ES-I3 (cell line): Measurements from ENCODE around the gene MIOX.

ENCODE experiments used
- H3K36me3 ChIP-seq: 2 replicates; pipeline ENCODE4 v1.6.1; 2013; ENCODE audit warnings: mild to moderate bottlenecking, low read length, control low read depth, moderate library complexity; ENCODE audit not compliant: insufficient read depth
- H3K4me1 ChIP-seq: 2 replicates; pipeline ENCODE4 v1.6.1; 2013; ENCODE audit warnings: mild to moderate bottlenecking, control low read depth, low read length; ENCODE audit not compliant: insufficient read depth
- H3K9ac ChIP-seq: 2 replicates; pipeline ENCODE4 v1.6.1; 2013; ENCODE audit warnings: low read depth, mild to moderate bottlenecking, low read length, moderate library complexity
- H3K9me3 ChIP-seq: 2 replicates; pipeline ENCODE4 v1.6.1; 2013; ENCODE audit warnings: mild to moderate bottlenecking, low read length, moderate library complexity; ENCODE audit not compliant: control insufficient read depth, insufficient read depth

MIOX gene

DNA sequence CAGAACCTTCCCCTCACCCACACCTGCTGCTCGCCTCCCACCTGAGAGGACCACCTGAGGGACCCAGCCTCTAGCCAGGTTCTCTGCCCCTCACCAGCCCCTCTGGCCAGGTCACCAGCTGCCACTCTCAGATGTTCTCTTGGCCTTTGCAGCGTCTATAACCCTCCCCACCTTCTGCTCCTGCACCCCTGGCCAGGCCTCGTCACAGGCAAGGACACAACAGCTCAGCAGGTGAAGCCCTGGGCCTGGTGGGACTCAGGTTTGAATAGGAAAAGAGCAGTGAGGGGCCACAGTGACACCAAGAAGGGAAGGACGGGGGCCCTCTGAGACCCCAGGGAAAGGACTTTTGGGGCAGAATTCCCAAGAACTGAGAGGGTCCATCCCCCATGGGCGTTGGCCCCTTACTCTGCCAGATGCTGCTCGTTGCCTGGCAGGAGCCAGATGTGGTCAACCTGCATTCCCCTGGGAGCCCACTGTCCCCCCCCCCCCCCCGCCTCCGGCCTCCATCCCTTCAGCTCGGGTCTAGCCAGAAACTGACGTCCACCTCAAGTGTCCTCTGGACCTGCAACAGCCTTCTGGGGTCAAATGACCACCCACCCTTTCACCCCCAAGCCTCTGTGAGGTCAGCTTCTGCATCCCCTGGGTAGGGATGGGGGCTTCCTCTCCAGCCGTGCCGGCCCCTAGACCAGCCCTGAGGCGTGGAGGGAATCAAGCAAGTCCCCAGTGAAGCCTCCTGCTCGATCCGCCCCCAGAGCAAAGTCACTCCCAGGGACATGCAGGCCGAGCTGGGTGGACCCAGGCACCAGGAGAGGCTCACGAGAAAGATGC lies 40.6 kb upstream of the MIOX start:
- Histone ChIP-seq H3K9ac (no peak overlapping the region), H3K9me3 (no peaks in the 10 kb centered on the region), H3K4me1 (no peaks in the 10 kb centered on the region), H3K36me3 (peaks cover 3% of the 10 kb centered on the region; the same call in 1 of the 2 replicates)

DNA sequence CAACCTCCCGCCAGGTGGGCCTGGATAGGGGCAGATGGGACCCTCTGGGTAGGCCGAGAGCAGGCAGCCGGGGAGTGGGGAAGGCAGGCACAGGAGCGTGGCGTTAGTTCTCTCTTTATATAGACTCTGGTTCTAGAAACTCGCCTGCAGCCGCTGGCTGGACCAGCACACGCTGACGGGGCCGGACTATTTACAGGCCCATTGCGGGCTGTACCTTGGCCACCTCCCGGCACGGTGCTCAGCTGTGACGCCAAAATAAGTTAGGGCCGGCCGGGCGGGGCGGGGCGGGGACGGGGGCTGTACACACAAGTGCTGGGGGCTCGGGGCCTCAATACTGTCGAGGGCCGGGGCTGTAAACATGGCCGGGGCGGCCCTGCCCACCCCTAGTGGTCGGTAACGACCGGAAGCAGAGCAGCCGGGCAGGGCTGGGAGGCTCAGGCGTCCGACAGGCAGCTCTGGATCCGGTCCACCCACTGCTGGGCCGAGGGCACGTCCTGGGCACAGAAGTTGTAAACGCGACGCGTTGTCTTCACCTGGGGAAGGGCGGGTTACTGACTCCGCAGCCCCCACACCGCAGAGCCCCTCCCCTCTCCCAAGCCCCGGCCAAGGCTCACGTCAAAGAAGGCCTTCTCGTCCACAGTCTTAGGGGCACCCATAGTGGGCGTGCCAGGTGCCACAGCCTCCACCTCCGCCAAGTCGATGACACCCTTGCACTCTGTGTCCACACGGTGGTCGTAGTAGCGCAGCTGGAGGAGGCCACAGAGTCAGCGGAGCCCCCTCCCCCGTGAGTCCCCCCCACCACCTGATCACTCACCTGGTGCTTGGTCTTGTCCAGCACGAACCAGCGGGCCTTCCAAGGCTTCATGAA lies 39.7 kb upstream of the MIOX start:
- H3K9ac ChIP-seq: no peak overlapping the region
- no peaks in the 10 kb centered on the region for H3K4me1 ChIP-seq
- peaks cover 3% of the 10 kb centered on the region; the same call in 1 of the 2 replicates for H3K36me3 ChIP-seq
- H3K9me3 ChIP-seq: no peaks in the 10 kb centered on the region

DNA sequence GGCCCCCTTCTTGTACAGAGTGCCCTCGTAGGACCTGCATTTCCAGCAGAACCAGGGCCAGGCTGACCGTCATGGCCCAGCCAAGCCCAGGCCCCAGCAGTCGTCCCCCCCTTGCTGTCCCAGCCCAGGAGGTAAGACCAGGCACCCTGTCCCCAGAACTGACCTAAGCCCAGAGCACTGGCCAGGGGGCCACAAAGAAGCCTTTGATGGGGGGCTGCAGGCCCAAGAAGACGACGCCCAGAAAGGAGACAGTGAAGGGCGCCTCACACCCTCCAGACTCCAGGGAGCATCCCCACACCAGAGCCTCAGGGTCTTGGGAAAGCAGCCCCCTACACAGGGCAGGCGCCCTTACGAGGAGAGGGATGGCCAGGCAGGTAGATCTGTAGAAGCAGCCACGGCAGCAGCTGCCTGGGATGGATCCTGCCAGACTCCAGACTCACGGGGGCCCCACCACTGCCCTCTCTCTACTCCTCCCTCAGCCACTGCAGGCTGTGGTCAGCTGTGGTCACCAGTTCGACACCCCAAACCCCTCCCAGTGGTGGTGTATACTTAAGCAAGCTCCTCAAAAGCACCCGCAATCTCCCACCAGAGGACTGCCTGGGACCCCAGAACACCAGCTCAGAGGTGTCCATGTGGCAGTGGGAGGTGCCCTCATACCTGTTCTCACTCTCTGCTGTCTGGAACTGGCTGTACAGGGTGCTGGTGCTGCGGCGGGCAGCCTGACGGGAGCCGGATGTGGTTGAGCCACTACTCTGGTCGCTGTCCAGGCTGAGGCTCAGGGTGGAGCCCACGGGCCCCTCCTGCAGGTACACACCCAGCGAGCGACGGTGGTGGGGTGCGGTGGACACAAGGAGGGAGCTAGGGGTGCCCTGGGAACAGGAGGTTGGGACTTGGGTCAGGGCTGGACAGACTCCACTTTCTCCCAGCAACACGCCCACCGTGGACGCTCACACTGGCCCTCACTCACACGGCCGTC lies 38.8 kb upstream of the MIOX start:
- Histone ChIP-seq H3K4me1 (no peaks in the 10 kb centered on the region), H3K9ac (no peak overlapping the region), H3K36me3 (peaks cover 3% of the 10 kb centered on the region; the same call in 1 of the 2 replicates), H3K9me3 (no peaks in the 10 kb centered on the region)

DNA sequence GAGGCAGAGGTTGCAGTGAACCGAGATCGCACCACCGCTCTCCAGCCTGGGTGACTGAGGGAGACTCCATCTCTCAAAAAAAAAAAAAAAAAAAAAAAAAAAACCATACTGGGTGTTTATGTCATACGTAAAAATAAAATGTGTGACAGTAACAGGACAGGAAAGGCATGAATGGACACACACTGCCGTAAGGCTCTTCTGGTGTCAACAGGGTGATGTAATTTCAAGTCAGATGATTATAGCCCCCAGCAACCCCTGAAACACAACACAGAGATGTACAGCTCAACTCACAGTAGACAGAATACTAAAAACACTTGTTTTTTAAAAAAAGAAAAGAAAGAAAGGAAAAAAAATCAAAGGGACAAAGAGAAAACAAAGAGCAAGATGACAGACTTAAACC lies 34.0 kb upstream of the MIOX start:
- Histone ChIP-seq H3K4me1 (no peaks in the 10 kb centered on the region), H3K9ac (no peak overlapping the region), H3K36me3 (peaks cover under 1% of the 10 kb centered on the region; the same call in 1 of the 2 replicates), H3K9me3 (no peaks in the 10 kb centered on the region)

DNA sequence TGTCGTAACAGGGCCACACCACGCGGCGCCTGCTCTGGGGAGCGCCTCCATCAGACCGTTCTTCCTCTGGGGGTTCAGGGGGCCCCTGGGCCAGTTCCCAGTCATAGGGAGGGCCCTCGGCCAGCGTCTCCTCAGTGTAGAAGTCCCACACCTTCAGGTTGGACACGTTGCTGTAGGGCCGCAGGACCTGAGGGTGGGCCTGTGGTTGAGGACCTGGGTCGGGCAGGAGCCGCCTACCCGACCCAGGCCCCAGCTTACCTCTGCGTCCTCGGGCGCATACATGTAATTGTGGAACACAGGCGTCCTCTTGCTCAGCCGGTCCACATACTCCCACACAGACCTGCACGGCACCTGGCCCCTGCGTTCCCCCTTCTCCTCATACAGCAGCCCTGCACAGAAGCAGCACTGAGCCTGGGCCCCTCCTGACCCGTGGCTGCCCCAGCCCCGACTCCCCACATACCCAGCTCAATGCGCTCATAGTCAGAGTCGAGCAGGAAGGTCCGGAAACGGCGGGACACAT lies 32.0 kb upstream of the MIOX start:
- Histone ChIP-seq H3K9ac (no peak overlapping the region), H3K4me1 (no peaks in the 10 kb centered on the region), H3K36me3 (no peaks in the 10 kb centered on the region; the same call in 1 of the 2 replicates), H3K9me3 (no peaks in the 10 kb centered on the region)

DNA sequence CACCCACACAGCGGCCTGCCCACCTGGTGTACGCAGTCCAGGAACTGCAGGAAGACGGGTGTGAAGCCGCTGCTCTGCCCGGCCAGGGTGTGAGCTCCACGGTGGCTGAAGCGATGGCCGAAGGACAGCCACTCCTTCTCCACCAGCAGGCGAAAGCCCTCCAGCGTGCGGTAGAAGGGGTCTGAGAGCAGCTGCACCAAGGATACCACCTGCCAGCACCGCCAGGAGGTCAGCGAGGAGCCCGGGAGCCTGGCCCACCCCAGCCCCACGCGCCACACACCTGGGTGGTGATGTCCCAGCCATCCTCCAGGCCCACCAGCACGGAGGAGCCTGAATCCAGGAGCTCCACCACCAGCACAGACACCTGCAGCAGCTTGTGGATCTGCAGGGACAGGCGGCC lies 31.5 kb upstream of the MIOX start:
- Histone ChIP-seq H3K36me3 (no peaks in the 10 kb centered on the region; the same call in 1 of the 2 replicates), H3K4me1 (no peaks in the 10 kb centered on the region), H3K9me3 (no peaks in the 10 kb centered on the region), H3K9ac (no peak overlapping the region)

DNA sequence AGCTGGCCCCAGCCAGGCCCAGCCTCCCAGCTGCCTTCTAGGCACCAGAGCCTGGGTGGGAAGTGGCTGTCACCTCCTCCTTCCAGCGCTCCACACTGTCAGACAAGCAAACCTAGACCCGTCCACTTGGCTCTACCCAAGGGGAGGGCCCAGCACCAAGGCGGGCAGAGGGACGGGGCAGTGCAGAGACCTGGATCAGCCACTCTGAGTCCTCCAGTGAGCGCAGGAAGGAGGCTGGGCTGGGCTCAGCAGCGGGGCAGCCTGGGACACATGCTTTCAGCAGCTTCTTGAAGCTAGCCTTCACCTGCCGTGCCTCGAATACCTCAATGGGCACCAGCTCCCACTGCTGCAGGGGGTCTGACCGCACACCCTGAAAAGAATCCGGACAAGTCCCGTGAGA lies 30.6 kb upstream of the MIOX start:
- Histone ChIP-seq H3K9me3 (no peaks in the 10 kb centered on the region), H3K4me1 (no peaks in the 10 kb centered on the region), H3K36me3 (no peaks in the 10 kb centered on the region; the same call in 1 of the 2 replicates), H3K9ac (no peak overlapping the region)

DNA sequence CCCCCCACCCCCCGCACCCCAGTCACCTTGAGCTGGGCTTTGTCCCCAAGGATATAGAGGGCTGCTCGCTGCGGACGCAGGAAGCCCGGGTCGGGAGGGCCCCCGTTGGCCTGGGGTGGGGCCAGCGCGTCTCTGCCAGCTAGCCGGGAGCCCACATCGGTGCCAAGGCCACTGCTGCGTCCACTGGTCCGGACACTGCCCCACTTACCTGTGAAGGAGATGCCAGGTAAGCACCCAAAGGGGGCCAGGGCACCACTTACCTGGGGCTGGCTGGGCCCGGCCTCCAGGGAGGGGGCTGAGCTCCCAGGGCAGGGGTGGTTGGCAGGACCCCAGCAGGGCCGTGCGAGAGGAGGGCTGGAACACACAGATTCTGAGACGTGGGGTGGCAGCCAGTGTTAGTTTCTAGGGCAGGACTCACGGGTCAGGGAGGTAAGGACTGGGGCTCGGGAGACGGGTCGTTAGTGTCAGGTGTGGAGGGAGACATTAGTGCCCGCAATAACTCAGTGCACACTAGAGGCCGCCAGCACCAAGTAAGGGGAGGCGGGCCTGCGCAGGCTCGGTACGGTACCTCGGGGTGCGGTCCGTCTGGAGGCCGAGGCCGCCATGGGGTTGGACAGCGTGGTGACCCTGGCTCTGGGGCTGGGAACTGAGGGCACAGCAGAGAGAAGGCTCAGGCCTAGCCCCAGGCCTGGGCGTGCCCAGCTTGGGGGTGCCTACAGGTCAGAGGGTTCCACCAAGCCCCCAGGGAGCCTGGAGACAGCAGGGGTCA lies 30.0 kb upstream of the MIOX start:
- Histone ChIP-seq H3K9ac (no peak overlapping the region), H3K9me3 (no peaks in the 10 kb centered on the region), H3K36me3 (no peaks in the 10 kb centered on the region; the same call in 1 of the 2 replicates), H3K4me1 (no peaks in the 10 kb centered on the region)

DNA sequence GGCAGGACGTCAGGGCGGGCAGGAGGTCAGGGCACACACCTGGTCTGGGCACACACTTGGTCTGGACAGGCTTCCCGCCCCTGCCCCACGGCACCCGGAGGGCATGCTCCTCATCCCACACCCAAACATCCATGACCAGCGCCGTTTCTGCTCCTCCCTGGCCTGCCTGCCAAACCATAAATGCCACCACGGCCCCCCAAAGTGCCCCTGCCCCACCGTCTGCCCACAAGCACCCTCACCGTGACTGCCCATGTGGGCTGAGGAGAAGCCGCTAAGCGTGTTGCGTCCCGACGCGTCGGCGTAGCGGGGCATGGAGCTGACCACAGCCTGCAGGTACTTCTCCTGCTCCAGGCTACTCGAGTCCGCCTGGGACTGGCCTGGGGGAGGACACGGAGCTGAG lies 27.6 kb upstream of the MIOX start:
- no peaks in the 10 kb centered on the region for H3K9me3 ChIP-seq
- no peaks in the 10 kb centered on the region; the same call in 1 of the 2 replicates for H3K36me3 ChIP-seq
- no peak overlapping the region for H3K9ac ChIP-seq
- no peaks in the 10 kb centered on the region for H3K4me1 ChIP-seq

DNA sequence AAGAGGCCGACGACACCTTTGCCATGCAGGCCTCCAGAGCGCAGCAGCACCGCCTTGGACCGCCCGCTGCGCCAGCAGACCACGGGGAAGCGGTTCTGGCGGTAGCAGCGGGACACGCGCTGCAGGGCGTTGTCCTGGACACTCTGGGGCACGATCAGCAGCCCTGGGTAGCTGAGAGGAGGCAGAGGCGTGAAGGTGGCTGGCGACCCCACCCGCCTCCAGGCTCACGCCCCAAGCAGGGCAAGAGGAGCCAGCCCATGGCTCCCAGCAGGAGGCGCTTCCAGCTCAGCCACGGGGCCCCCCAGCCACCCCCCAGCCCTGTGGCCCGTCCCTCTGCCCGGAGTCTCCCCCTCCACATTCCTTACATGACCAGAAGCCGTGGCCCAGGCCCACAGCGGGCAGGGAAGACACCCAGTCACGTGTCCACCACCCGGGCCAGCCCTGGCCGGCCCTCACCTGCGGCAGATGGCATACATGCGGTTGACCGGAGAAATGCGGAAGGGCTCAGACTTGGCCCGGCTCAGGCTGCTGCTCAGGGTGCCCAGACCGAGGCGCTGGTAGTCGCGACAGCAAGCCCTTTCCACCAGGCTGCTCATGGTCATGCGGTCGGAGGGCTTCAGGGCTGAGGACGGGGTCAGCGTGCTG lies 27.0 kb upstream of the MIOX start:
- Histone ChIP-seq H3K36me3 (no peaks in the 10 kb centered on the region), H3K9ac (no peak overlapping the region), H3K9me3 (no peaks in the 10 kb centered on the region), H3K4me1 (no peaks in the 10 kb centered on the region)

DNA sequence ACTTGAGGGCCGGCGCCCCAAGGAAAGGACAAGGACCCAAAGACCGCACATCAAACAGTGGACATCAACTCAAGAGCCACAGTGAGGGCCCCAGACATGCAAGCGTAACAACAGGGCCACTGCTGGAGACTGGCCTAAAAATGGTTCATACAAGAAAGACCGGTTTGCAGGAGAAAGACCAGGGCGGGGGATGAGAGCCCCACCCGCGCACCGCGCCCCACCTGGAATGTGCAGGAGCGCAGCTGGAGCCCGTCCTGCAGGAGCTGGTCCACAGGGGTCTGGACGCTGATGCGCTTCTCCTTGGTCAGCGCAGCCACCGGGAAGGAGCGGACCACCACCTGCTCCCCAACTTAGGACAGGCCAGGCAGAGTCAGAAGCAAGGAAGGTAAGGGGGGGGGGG lies 25.7 kb upstream of the MIOX start:
- no peaks in the 10 kb centered on the region for H3K4me1 ChIP-seq
- H3K36me3 ChIP-seq: no peaks in the 10 kb centered on the region; the same call in 1 of the 2 replicates
- no peaks in the 10 kb centered on the region for H3K9me3 ChIP-seq
- H3K9ac ChIP-seq: no peak overlapping the region

DNA sequence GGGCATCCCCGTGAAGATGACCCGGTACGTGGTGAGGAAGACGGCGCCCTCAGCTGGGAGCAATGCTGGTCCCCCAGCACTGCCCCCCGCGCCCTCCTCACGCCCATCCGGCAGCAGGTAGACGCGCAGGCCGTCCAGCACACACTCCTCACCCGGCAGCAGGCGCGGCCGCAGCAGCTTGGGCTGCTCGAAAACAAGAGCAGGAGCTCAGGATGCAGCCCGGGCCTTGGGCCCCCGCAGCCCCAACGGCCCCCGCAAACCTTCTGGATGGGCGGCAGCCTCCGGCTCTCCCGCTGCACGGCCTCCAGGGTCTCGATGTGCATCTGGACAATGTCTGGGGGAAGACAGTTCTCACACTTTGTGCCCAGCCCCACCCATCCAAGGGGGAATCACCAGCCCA lies 25.1 kb upstream of the MIOX start:
- H3K36me3 ChIP-seq: no peaks in the 10 kb centered on the region; the same call in 1 of the 2 replicates
- no peak overlapping the region for H3K9ac ChIP-seq
- no peaks in the 10 kb centered on the region for H3K9me3 ChIP-seq
- no peaks in the 10 kb centered on the region for H3K4me1 ChIP-seq
